Measurements from ENCODE around the gene IPP.

- no peak for TF ChIP-seq EP300 (IDR thresholded peaks at IDR 0.05)
- no peak for TF ChIP-seq CTCF (IDR thresholded peaks at IDR 0.05)
- TF ChIP-seq POLR2A (IDR thresholded peaks at IDR 0.05) = no peak
These were observed 93.8 kb downstream of the IPP start for GRCh38 chr1:45656573-45657226.

All from gastroesophageal sphincter (tissue), 3 donors.